ENCODE results near the gene RHOT1. TPM values are rescaled to one million over a fixed set of nuclear protein-coding genes. Genes with fewer than 3 reads are reported as not detected.
"Not testable (repeated sequence)": the region's sequence is repeated elsewhere in the genome, so short reads cannot be mapped to it uniquely, and the experiment has no call there.

The RHOT1 gene
- total RNA-seq, 1 donor from 2014 or later, result 46.6 TPM

- TF ChIP-seq CTCF (IDR thresholded peaks at IDR 0.05), result peak; percentile 23
- peak; percentile 57 for ATAC-seq
- no peak overlapping the region for H3K4me3 ChIP-seq
- DNase-seq, result no peak
- H3K36me3 ChIP-seq, result no peaks in the 10 kb centered on the region
- no peaks in the 10 kb centered on the region for H3K4me1 ChIP-seq
- H3K9me3 ChIP-seq, result no peaks in the 10 kb centered on the region
- intact Hi-C loops (cut with DNase I), result no loop called here
- H3K27ac ChIP-seq, result no peak overlapping the region
- no peaks in the 10 kb centered on the region for H3K27me3 ChIP-seq
Measured at GRCh38 chr17:32111141-32111771, 31.0 kb upstream of the RHOT1 start.

- Histone ChIP-seq H3K4me1 (no peaks in the 10 kb centered on the region), H3K4me3 (no peak overlapping the region), H3K36me3 (no peaks in the 10 kb centered on the region), H3K9me3 (no peaks in the 10 kb centered on the region), H3K27ac (no peak overlapping the region), H3K27me3 (no peaks in the 10 kb centered on the region)
- TF ChIP-seq CTCF (IDR thresholded peaks at IDR 0.05), result no peak
- ATAC-seq (no peak), DNase-seq (no peak)
- intact Hi-C loops (cut with DNase I), result no loop called here
Measured at GRCh38 chr17:32112416-32112815, 29.9 kb upstream of the RHOT1 start.

GRCh38 chr17:32114536-32114935, 27.8 kb upstream of the RHOT1 start:
- no peaks in the 10 kb centered on the region for H3K36me3 ChIP-seq
- H3K27ac ChIP-seq, result no peak overlapping the region
- no peaks in the 10 kb centered on the region for H3K4me1 ChIP-seq
- no peaks in the 10 kb centered on the region for H3K27me3 ChIP-seq
- no peak overlapping the region for H3K4me3 ChIP-seq
- TF ChIP-seq CTCF (IDR thresholded peaks at IDR 0.05), result no peak
- ATAC-seq, result no peak
- intact Hi-C loops (cut with DNase I), result no loop called here
- DNase-seq, result no peak
- H3K9me3 ChIP-seq, result no peaks in the 10 kb centered on the region

GRCh38 chr17:32115546-32115945, 26.8 kb upstream of the RHOT1 start:
- not testable (repeated sequence) for H3K36me3 ChIP-seq, DNase-seq, ATAC-seq

GRCh38 chr17:32116937-32117336, 25.4 kb upstream of the RHOT1 start:
- intact Hi-C loops (cut with DNase I), result no loop called here
- no peak for ATAC-seq

More at GRCh38 chr17:32115546-32115945, 26.8 kb upstream of the RHOT1 start:
- H3K27me3 ChIP-seq; H3K9me3 ChIP-seq; H3K27ac ChIP-seq; intact Hi-C loops (cut with DNase I); H3K4me1 ChIP-seq; H3K4me3 ChIP-seq: not testable (repeated sequence)

GRCh38 chr17:32117399-32117798, 24.9 kb upstream of the RHOT1 start:
- DNase-seq, result no peak

More at GRCh38 chr17:32116937-32117336, 25.4 kb upstream of the RHOT1 start:
- no peak for TF ChIP-seq CTCF (IDR thresholded peaks at IDR 0.05)
- H3K4me3 ChIP-seq, result no peak overlapping the region
- H3K4me1 ChIP-seq, result no peaks in the 10 kb centered on the region
- no peak overlapping the region for H3K27ac ChIP-seq
- no peak for DNase-seq
- H3K9me3 ChIP-seq, result no peaks in the 10 kb centered on the region
- H3K27me3 ChIP-seq, result no peaks in the 10 kb centered on the region
- H3K36me3 ChIP-seq, result no peaks in the 10 kb centered on the region

GRCh38 chr17:32118088-32118487, 24.2 kb upstream of the RHOT1 start:
- H3K9me3 ChIP-seq; H3K27ac ChIP-seq; H3K27me3 ChIP-seq; ATAC-seq; DNase-seq; H3K36me3 ChIP-seq; H3K4me1 ChIP-seq; H3K4me3 ChIP-seq; intact Hi-C loops (cut with DNase I): not testable (repeated sequence)

More at GRCh38 chr17:32117399-32117798, 24.9 kb upstream of the RHOT1 start:
- H3K36me3 ChIP-seq, result no peaks in the 10 kb centered on the region
- ATAC-seq, result no peak
- no peaks in the 10 kb centered on the region for H3K4me1 ChIP-seq
- H3K4me3 ChIP-seq, result no peak overlapping the region
- intact Hi-C loops (cut with DNase I), result no loop called here
- no peaks in the 10 kb centered on the region for H3K27me3 ChIP-seq
- H3K27ac ChIP-seq, result no peak overlapping the region
- no peaks in the 10 kb centered on the region for H3K9me3 ChIP-seq
- no peak for TF ChIP-seq CTCF (IDR thresholded peaks at IDR 0.05)

All from upper lobe of right lung (tissue), 1 donor.